Ishikawa (cell line): Measurements from ENCODE around the gene PFKP.

Source experiments
- CEBPB ChIP-seq: IDR thresholded peaks from 2 replicates; pipeline ENCODE4 v1.6.1; 2012
- CREB1 ChIP-seq: IDR thresholded peaks from 2 replicates; pipeline ENCODE4 v1.6.1; 2012; ENCODE audit warnings: low read depth
- EGR1 ChIP-seq: IDR thresholded peaks from 2 replicates; pipeline ENCODE4 v1.6.1; 2012
- EP300 ChIP-seq: IDR thresholded peaks from 2 replicates; pipeline ENCODE4 v1.6.1; 2012; ENCODE audit warnings: borderline replicate concordance
- FOXM1 ChIP-seq: IDR thresholded peaks from 2 replicates; pipeline ENCODE4 v1.6.1; 2012; ENCODE audit warnings: low read depth, borderline replicate concordance
- NFIC ChIP-seq: IDR thresholded peaks from 2 replicates; pipeline ENCODE4 v1.6.1; 2012
- RAD21 ChIP-seq: IDR thresholded peaks from 2 replicates; pipeline ENCODE4 v1.6.1; 2012; ENCODE audit warnings: low read depth
- TAF1 ChIP-seq: IDR thresholded peaks from 2 replicates; pipeline ENCODE4 v1.6.1; 2012; ENCODE audit warnings: low read depth, mild to moderate bottlenecking
- TCF12 ChIP-seq: IDR thresholded peaks from 2 replicates; pipeline ENCODE4 v1.6.1; 2012; ENCODE audit warnings: low read depth
- TEAD4 ChIP-seq: IDR thresholded peaks from 2 replicates; pipeline ENCODE4 v1.6.1; 2012
- USF1 ChIP-seq: IDR thresholded peaks from 2 replicates; pipeline ENCODE4 v1.6.1; 2012
- ZBTB7A ChIP-seq: IDR thresholded peaks from 2 replicates; pipeline ENCODE4 v1.6.1; 2012; ENCODE audit warnings: low read depth
- TF ChIP-seq, protein P1 (sequence below): IDR thresholded peaks from 2 replicates; pipeline ENCODE4 v1.6.1; 2012
- TF ChIP-seq, protein P2 (sequence below): IDR thresholded peaks from 2 replicates; pipeline ENCODE4 v1.6.1; 2012; ENCODE audit warnings: low read depth, mild to moderate bottlenecking

The PFKP gene

DNA sequence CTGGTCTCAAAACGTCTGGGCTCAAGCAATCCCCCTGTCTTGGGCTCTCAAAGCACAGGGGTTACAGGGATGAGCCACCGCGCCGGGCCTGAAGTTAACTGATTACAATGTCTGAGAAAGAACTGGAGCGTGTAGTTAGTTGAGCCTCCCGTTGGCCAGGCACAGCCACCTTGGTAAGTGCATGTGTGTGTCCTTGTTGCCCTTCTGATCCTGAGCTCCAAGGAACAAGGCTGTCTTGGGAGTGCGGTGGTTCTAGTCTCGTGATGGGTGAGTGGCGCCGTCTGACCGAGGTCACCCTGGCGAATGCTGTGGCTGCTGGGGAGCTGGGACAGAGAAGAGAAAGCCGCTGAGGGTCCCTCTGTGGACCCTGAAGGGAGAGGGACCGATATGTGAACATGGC is 54.7 kb downstream of the PFKP start:
- no peak for TF ChIP-seq USF1
- no peak for TF ChIP-seq TAF1
- TF ChIP-seq NFIC: no peak
- TF ChIP-seq TCF12: no peak
- TF ChIP-seq EP300: no peak
- no peak for TF ChIP-seq FOXM1
- TF ChIP-seq CREB1: no peak
- no peak for TF ChIP-seq EGR1
- TF ChIP-seq, protein P1, sequence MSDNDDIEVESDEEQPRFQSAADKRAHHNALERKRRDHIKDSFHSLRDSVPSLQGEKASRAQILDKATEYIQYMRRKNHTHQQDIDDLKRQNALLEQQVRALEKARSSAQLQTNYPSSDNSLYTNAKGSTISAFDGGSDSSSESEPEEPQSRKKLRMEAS: no peak
- TF ChIP-seq CEBPB: no peak
- TF ChIP-seq, protein P2, sequence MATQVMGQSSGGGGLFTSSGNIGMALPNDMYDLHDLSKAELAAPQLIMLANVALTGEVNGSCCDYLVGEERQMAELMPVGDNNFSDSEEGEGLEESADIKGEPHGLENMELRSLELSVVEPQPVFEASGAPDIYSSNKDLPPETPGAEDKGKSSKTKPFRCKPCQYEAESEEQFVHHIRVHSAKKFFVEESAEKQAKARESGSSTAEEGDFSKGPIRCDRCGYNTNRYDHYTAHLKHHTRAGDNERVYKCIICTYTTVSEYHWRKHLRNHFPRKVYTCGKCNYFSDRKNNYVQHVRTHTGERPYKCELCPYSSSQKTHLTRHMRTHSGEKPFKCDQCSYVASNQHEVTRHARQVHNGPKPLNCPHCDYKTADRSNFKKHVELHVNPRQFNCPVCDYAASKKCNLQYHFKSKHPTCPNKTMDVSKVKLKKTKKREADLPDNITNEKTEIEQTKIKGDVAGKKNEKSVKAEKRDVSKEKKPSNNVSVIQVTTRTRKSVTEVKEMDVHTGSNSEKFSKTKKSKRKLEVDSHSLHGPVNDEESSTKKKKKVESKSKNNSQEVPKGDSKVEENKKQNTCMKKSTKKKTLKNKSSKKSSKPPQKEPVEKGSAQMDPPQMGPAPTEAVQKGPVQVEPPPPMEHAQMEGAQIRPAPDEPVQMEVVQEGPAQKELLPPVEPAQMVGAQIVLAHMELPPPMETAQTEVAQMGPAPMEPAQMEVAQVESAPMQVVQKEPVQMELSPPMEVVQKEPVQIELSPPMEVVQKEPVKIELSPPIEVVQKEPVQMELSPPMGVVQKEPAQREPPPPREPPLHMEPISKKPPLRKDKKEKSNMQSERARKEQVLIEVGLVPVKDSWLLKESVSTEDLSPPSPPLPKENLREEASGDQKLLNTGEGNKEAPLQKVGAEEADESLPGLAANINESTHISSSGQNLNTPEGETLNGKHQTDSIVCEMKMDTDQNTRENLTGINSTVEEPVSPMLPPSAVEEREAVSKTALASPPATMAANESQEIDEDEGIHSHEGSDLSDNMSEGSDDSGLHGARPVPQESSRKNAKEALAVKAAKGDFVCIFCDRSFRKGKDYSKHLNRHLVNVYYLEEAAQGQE: no peak
- no peak for TF ChIP-seq RAD21

- TF ChIP-seq USF1: no peak
Measured at GRCh38 chr10:3122486-3123205, 55.3 kb downstream of the PFKP start.

- TF ChIP-seq, protein P1: no peak
- TF ChIP-seq TCF12 (no peak), FOXM1 (no peak), EP300 (no peak), EGR1 (no peak), NFIC (no peak), USF1 (no peak), ZBTB7A (no peak)
- TF ChIP-seq, protein P2: no peak
Measured at GRCh38 chr10:3123571-3124411, 56.4 kb downstream of the PFKP start.

DNA sequence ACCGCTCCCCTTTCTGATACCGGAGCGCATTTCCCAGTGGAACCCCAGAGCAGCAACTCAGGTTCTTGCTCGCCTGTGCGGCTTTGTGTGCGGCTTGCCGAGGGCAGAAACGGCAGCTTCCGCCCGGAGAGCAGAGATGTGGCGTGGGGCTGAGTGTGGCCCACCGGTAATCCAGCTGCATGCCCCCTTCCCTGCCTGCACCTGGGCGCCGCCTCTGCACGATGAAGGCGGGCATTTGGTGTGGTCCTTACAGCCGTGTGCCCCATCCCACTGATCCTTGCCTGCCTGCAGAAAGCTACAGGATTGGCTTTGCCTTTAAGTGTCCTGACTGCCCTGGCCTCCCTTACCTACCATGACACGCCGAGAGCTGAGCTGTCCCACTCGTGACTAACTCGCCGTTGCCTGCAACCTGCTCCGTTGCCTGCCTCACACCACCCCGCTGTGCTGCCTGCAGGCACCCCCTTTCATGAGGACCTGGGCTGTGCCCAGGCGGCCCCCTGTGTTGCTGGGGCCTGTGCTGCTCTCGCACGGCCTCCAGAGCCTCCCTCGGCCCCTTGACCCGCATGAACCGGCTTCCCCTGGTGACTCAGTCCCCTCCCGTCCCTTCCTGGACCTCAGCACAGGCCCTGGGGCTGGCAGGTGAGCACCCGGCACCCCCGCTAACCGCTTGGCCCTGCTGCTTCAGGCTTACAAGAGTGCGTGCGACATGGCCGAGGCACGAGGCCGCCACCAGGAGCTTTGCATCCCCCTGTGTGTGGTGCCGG is 57.2 kb downstream of the PFKP start:
- TF ChIP-seq, protein P2: no peak
- TF ChIP-seq EP300 (no peak), CEBPB (no peak), TCF12 (no peak), TEAD4 (no peak), TAF1 (no peak), RAD21 (no peak), NFIC (no peak)
